ENCODE results near the gene ERI2.

- TF ChIP-seq MXD1 (CRISPR knock-in tag; IDR thresholded peaks at IDR 0.05) (no peak), RAD51 (IDR thresholded peaks at IDR 0.05; ENCODE audit: borderline replicate concordance) (no peak), EED (CRISPR knock-in tag; IDR thresholded peaks at IDR 0.05) (no peak), ZNF83 (CRISPR knock-in tag; IDR thresholded peaks at IDR 0.05; ENCODE audit: borderline replicate concordance) (no peak)
Measured at GRCh38 chr16:20850981-20851380, 44.7 kb upstream of the ERI2 start.

Data from HepG2 (cell line).